ENCODE results near the gene TRAPPC13.

Gene TRAPPC13

GRCh38 chr5:65682148-65682547 is 57.3 kb downstream of the TRAPPC13 start:
- no peak for DNase-seq

GRCh38 chr5:65693121-65693520 is 68.3 kb downstream of the TRAPPC13 start:
- DNase-seq, result no peak

GRCh38 chr5:65695162-65695755 is 70.4 kb downstream of the TRAPPC13 start:
- no peak for DNase-seq

- no peak for DNase-seq
These were observed 71.1 kb downstream of the TRAPPC13 start for GRCh38 chr5:65695896-65696295.

DNA sequence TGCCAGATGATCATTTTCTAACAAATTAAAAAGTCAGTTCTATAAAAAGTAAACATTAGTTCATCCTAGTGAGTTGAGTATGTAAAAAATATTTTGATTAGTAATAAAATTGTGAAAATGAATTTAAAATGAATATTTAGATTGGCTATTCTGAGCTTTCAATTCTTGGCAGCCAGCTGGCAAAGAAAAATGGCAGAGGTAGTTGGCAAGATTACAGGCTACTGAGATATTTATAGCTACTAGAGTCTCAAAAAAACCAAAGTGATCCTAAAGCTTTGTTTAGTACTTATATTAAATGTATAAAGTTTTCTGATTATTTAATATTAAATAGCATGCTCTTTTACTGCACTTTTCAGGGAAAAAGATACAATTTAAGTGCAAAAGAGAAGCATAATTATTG is 72.1 kb downstream of the TRAPPC13 start:
- DNase-seq, result no peak

DNA sequence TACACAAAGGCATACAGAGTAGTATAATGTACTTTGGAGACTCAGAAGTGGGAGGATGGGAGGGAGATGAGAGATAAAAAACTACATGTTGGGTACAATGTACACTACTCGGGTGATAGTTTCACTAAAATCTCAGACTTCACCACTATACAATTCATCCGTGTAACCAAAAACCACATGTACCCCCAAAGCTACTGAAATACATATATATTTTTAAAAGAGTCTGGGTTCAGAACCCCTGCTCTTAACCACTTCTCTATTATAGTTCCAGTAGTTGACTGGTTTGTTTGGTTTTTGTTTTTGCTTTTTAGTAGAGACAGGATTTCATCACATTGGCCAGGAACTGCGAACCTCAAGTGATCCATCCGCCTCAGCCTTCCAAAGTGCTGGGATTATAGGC is 74.5 kb downstream of the TRAPPC13 start:
- DNase-seq, result no peak

DNA sequence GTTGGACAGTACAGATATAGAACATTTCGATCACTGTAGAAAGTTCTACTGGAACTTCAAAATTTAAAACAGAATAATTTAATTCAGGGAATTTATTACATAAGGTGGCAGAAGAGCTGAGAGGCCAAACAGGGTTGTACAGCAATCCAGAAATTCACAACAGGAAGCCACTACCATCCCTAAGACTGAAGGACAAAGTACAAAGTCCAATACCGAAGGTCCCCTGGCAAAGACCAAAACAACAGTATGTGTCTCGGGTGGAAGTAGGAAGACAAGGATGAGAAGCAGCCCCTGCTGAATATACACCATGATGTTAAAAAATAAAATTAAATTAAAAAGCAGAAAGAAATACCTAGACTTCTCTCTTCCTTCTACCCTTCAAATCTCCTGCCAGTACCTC is 77.2 kb downstream of the TRAPPC13 start:
- no peak for DNase-seq

DNA sequence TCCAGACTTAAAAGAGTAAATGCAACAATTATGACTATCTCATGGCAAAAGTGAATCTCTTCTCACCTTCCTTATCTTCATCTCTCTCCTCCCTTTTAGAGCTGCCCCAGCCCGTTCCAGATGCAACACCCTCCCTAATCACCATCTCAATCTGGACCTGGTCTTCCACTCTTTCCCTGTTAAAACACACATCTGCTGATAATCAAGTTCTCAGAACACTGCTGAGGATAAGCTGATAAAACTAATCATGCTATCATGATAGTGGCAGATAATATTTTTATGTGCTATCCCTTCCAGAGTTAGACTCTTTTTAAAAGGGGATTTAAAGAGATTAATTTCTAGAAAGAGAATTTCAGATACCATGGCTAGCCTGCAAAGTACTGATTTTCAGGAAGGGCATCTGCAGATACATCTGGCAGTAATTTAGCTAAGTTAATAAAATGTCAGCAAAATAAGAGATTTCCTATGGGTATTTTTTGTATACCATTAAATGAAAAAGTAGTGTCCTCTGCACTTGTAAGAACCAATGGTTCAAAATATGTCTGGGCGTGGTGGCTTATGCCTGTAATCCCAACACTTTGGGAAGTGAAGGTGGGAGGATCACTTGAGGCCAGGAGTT is 79.9 kb downstream of the TRAPPC13 start:
- no peak for DNase-seq

GRCh38 chr5:65707663-65708062 is 82.8 kb downstream of the TRAPPC13 start:
- no peak for DNase-seq

DNA sequence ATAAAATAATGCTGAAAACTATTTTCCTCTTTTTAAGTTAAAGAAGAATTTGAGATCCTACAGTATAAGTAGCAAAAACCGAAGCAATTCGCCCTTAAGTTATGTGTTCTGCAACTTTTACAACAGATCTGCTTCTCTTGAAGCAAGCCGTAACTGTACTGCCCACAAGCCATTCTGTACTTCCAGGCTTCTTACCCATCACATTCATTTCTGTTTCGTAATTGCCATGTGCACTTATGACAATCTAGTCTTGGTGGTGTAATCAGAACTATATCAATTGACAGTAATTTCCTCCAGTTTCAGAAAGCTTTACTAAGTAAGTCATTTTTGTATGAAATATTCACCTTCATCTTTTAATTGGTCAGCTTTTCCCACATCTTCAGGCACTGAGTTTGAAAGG is 83.3 kb downstream of the TRAPPC13 start:
- no peak for DNase-seq

Measured in activated T-cell treated with anti-CD3 and anti-CD28 coated beads for 4 hours (primary cell).